Activated CD8-positive, alpha-beta memory T cell treated with anti-CD3 and anti-CD28 coated beads for 24 hours (primary cell): ENCODE data around the gene TMEM248.
"Not testable (repeated sequence)": the region's sequence is repeated elsewhere in the genome, so short reads cannot be mapped to it uniquely, and the experiment has no call there.

Experiments used
- DNase-seq: peaks from one replicate; pipeline ENCODE4 v3.0.0-alpha.2; 2020

The TMEM248 gene

GRCh38 chr7:66910789-66911188 is 10.2 kb upstream of the TMEM248 start:
- DNase-seq = no peak

GRCh38 chr7:66911191-66911590 is 9.8 kb upstream of the TMEM248 start:
- DNase-seq = not testable (repeated sequence)

- no peak for DNase-seq
Observed at GRCh38 chr7:66912195-66912594, 8.8 kb upstream of the TMEM248 start.

- DNase-seq = no peak
Observed at GRCh38 chr7:66913118-66914037, 7.6 kb upstream of the TMEM248 start.

- DNase-seq = not testable (repeated sequence)
Observed at GRCh38 chr7:66917904-66918303, 3.1 kb upstream of the TMEM248 start.

GRCh38 chr7:66919304-66919703 is 1.7 kb upstream of the TMEM248 start:
- no peak for DNase-seq

GRCh38 chr7:66919704-66920103 is 1.3 kb upstream of the TMEM248 start:
- DNase-seq = no peak

- no peak for DNase-seq
Observed at GRCh38 chr7:66920256-66920655, 769 bp upstream of the TMEM248 start.

- peak; percentile 69 for DNase-seq
Observed at GRCh38 chr7:66921396-66921917, 432 bp downstream of the TMEM248 start.

GRCh38 chr7:66921918-66922486 is 977 bp downstream of the TMEM248 start:
- peak; percentile 59 for DNase-seq

- DNase-seq = no peak
Observed at GRCh38 chr7:66925255-66925654, 4.2 kb downstream of the TMEM248 start.

- DNase-seq = no peak
Observed at GRCh38 chr7:66927348-66927948, 6.4 kb downstream of the TMEM248 start.

- no peak for DNase-seq
Observed at GRCh38 chr7:66928388-66928787, 7.4 kb downstream of the TMEM248 start.

- DNase-seq = no peak
Observed at GRCh38 chr7:66929165-66929564, 8.1 kb downstream of the TMEM248 start.

GRCh38 chr7:66929935-66930334 is 8.9 kb downstream of the TMEM248 start:
- no peak for DNase-seq

- no peak for DNase-seq
Observed at GRCh38 chr7:66930341-66930740, 9.3 kb downstream of the TMEM248 start.

- no peak for DNase-seq
Observed at GRCh38 chr7:66933469-66933868, 12.4 kb downstream of the TMEM248 start.

- DNase-seq = no peak
Observed at GRCh38 chr7:66937940-66938339, 16.9 kb downstream of the TMEM248 start.

- DNase-seq = no peak
Observed at GRCh38 chr7:66939325-66939724, 18.3 kb downstream of the TMEM248 start.

GRCh38 chr7:66946545-66946944 is 25.5 kb downstream of the TMEM248 start:
- no peak for DNase-seq

- DNase-seq = no peak
Observed at GRCh38 chr7:66948480-66949109, 27.6 kb downstream of the TMEM248 start.

GRCh38 chr7:66950311-66950710 is 29.3 kb downstream of the TMEM248 start:
- no peak for DNase-seq

GRCh38 chr7:66950763-66951162 is 29.7 kb downstream of the TMEM248 start:
- DNase-seq = no peak
